Gastroesophageal sphincter (tissue), 3 donors: ENCODE results near the gene EIPR1.

Source experiments
- POLR2A ChIP-seq, 2 donors: fragments of 450-650 bp; IDR thresholded peaks; one replicate each; pipeline ENCODE4 v1.6.1; 2017; ENCODE audit warnings: antibody characterized with exemption in 2 of 2, mild to moderate bottlenecking in 2 of 2, moderate library complexity in 1 of 2
- POLR2AphosphoS5 ChIP-seq: sonication (generic); formaldehyde crosslinking; IDR thresholded peaks from one replicate; pipeline ENCODE4 v1.6.1; 2017; ENCODE audit warnings: antibody characterized with exemption
- TF ChIP-seq, protein P1 (sequence below), 4 experiments: fragments of 200-600 bp in 2 of 4; fragments of 450-650 bp in 2 of 4; sonication (generic) in 1 of 4; IDR thresholded peaks; one replicate each; pipeline ENCODE4 v1.5.1; 2017 to 2019; ENCODE audit warnings: antibody characterized with exemption in 4 of 4, mild to moderate bottlenecking in 2 of 4, moderate library complexity in 2 of 4

DNA sequence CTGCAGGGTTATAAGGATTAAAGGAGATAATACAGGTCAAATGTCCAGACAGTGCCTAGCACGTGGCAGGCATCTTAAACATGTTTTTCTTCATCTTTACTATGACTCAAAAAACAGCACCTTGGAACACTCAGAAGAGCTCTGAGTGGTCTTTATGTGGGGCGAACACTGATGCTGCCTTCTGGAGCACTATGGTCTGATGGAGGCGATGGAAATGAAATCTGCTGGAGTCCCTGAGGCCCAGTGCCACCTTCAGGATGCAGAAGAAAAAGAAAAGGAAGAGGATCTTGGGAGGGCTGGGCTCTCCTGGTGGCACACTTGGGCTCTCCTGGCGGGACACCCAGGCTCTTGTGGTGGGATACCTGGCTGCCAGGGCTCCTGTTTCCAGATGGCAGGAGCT, 171.8 kb downstream of the EIPR1 start:
- TF ChIP-seq, protein P1, sequence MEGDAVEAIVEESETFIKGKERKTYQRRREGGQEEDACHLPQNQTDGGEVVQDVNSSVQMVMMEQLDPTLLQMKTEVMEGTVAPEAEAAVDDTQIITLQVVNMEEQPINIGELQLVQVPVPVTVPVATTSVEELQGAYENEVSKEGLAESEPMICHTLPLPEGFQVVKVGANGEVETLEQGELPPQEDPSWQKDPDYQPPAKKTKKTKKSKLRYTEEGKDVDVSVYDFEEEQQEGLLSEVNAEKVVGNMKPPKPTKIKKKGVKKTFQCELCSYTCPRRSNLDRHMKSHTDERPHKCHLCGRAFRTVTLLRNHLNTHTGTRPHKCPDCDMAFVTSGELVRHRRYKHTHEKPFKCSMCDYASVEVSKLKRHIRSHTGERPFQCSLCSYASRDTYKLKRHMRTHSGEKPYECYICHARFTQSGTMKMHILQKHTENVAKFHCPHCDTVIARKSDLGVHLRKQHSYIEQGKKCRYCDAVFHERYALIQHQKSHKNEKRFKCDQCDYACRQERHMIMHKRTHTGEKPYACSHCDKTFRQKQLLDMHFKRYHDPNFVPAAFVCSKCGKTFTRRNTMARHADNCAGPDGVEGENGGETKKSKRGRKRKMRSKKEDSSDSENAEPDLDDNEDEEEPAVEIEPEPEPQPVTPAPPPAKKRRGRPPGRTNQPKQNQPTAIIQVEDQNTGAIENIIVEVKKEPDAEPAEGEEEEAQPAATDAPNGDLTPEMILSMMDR (IDR thresholded peaks at IDR 0.05): no peak
- TF ChIP-seq POLR2A (IDR thresholded peaks at IDR 0.05) (no peak), POLR2AphosphoS5 (no peak)
